Measurements from ENCODE around the gene ZNF443.

- TF ChIP-seq POLR2A (IDR thresholded peaks at IDR 0.05; ENCODE audit: low read length) (no peak), GATA1 (IDR thresholded peaks at IDR 0.05; ENCODE audit: low read depth, low read length) (no peak)
Observed at GRCh38 chr19:12450844-12451243, 10.0 kb upstream of the ZNF443 start.

Measured in erythroblast (primary cell).